TTC549 (cell line): ENCODE results near the gene VWA3A.
"Not testable (repeated sequence)": the region's sequence is repeated elsewhere in the genome, so short reads cannot be mapped to it uniquely, and the experiment has no call there.

Source experiments
- FAIRE-seq: peaks from 2 replicates; lab custom pipeline; 2012; peaks lifted over from hg19 to GRCh38; lab: Jason Lieb, UNC

VWA3A gene

GRCh38 chr16:22132801-22133200 is 40.5 kb downstream of the VWA3A start:
- FAIRE-seq: no peak

- no peak for FAIRE-seq
These were observed 46.1 kb downstream of the VWA3A start for GRCh38 chr16:22138482-22138881.

GRCh38 chr16:22139008-22139407 is 46.7 kb downstream of the VWA3A start:
- no peak for FAIRE-seq

GRCh38 chr16:22139732-22140131 is 47.4 kb downstream of the VWA3A start:
- FAIRE-seq: no peak

- no peak for FAIRE-seq
These were observed 49.4 kb downstream of the VWA3A start for GRCh38 chr16:22141767-22142166.

- FAIRE-seq: no peak
These were observed 52.2 kb downstream of the VWA3A start for GRCh38 chr16:22144520-22144919.

GRCh38 chr16:22147853-22148252 is 55.5 kb downstream of the VWA3A start:
- FAIRE-seq: no peak

- FAIRE-seq: no peak
These were observed 59.1 kb downstream of the VWA3A start for GRCh38 chr16:22151246-22151998.

GRCh38 chr16:22152316-22152715 is 60.0 kb downstream of the VWA3A start:
- no peak for FAIRE-seq

GRCh38 chr16:22153078-22153477 is 60.7 kb downstream of the VWA3A start:
- FAIRE-seq: not testable (repeated sequence)

GRCh38 chr16:22161401-22161800 is 69.1 kb downstream of the VWA3A start:
- FAIRE-seq: no peak

- no peak for FAIRE-seq
These were observed 69.8 kb downstream of the VWA3A start, which contains the start of gene SDR42E2 for GRCh38 chr16:22161999-22162655. SDR42E2 (plus strand) TSS chr16:22162506; CDS start chr16:22165583, 3,077 bp downstream.

- no peak for FAIRE-seq
These were observed 70.3 kb downstream of the VWA3A start for GRCh38 chr16:22162656-22163009.

GRCh38 chr16:22163806-22164205 is 71.5 kb downstream of the VWA3A start:
- FAIRE-seq: no peak

GRCh38 chr16:22164482-22164881 is 72.1 kb downstream of the VWA3A start:
- no peak for FAIRE-seq

GRCh38 chr16:22165508-22166285 is 73.4 kb downstream of the VWA3A start:
- no peak for FAIRE-seq

- no peak for FAIRE-seq
These were observed 79.6 kb downstream of the VWA3A start for GRCh38 chr16:22171953-22172352.

- not testable (repeated sequence) for FAIRE-seq
These were observed 80.3 kb downstream of the VWA3A start for GRCh38 chr16:22172642-22173041.

GRCh38 chr16:22174642-22175041 is 82.3 kb downstream of the VWA3A start:
- FAIRE-seq: no peak

GRCh38 chr16:22177968-22178930 is 85.9 kb downstream of the VWA3A start:
- FAIRE-seq: no peak

- no peak for FAIRE-seq
These were observed 89.1 kb downstream of the VWA3A start for GRCh38 chr16:22181426-22181825.

- no peak for FAIRE-seq
These were observed 89.5 kb downstream of the VWA3A start for GRCh38 chr16:22181843-22182242.
